ENCODE measurements around the gene PHF24.

GRCh38 chr9:35028341-35028740 is 70.3 kb downstream of the PHF24 start:
- TF ChIP-seq CTCF (optimal IDR thresholded peaks at IDR 0.05 in 1 of 3, IDR thresholded peaks at IDR 0.05 in 1 of 3, conservative IDR thresholded peaks at IDR 0.05 in 1 of 3; ENCODE audit: extremely low read depth in 1 of 3, insufficient read depth in 2 of 3, low read length in 3 of 3) (no peak), EZH2 (IDR thresholded peaks at IDR 0.05; ENCODE audit: low read length) (no peak)

All from keratinocyte (primary cell).